Upper lobe of left lung (tissue), 6 donors: Measurements from ENCODE around the gene CDH13. TPM values are rescaled to one million over a fixed set of nuclear protein-coding genes. Genes with fewer than 3 reads are reported as not detected.

Experiments used
- ATAC-seq, 2 donors: fragments of 200-7000 bp; cut with Tn5 transposase; one replicate each; pipeline ENCODE4 v1.9.1; 2022; ENCODE audit warnings: mild to moderate bottlenecking in 2 of 2, moderate library complexity in 2 of 2; ENCODE audit not compliant: low FRiP score in 2 of 2
- DNase-seq, 2 donors: peaks; one replicate each; pipeline ENCODE4 v3.0.0-alpha.2; 2019 to 2020
- H3K27ac ChIP-seq, 4 donors: fragments of 200-600 bp; sonication (generic); one replicate each; pipeline ENCODE4 v1.5.1; 2016 to 2019
- H3K27me3 ChIP-seq, 4 donors: fragments of 200-600 bp; sonication (generic); one replicate each; pipeline ENCODE4 v1.5.1; 2017 to 2019
- H3K36me3 ChIP-seq, 4 donors: fragments of 200-600 bp; sonication (generic); one replicate each; pipeline ENCODE4 v1.5.1; 2016 to 2019
- H3K4me1 ChIP-seq, 4 donors: fragments of 200-600 bp; sonication (generic); one replicate each; pipeline ENCODE4 v1.5.1; 2018 to 2019
- H3K4me3 ChIP-seq, 4 donors: fragments of 200-600 bp; sonication (generic); one replicate each; pipeline ENCODE4 v1.5.1; 2017 to 2019; ENCODE audit warnings: mild to moderate bottlenecking in 2 of 4, moderate library complexity in 1 of 4
- H3K9me3 ChIP-seq, 4 donors: fragments of 200-600 bp; sonication (generic); one replicate each; pipeline ENCODE4 v1.5.1; 2018 to 2019
- EP300 ChIP-seq, 4 donors: sonication (generic); formaldehyde crosslinking; IDR thresholded peaks; one replicate each; pipeline ENCODE4 v1.5.1; 2017; ENCODE audit warnings: antibody characterized with exemption in 4 of 4, control low read depth in 2 of 4
- POLR2A ChIP-seq, 4 donors: fragments of 450-650 bp; IDR thresholded peaks; one replicate each; pipeline ENCODE4 v1.5.1; 2016 to 2017; ENCODE audit warnings: antibody characterized with exemption in 4 of 4, mild to moderate bottlenecking in 2 of 4
- POLR2AphosphoS5 ChIP-seq, 2 donors: sonication (generic); formaldehyde crosslinking; IDR thresholded peaks; one replicate each; pipeline ENCODE4 v1.5.1; 2017; ENCODE audit warnings: antibody characterized with exemption in 2 of 2
- WGBS, 2 donors: methylation state at CpG; one replicate each; pipeline ENCODE4 v1.1.5; 2017 to 2018; 5-methylcytosine and 5-hydroxymethylcytosine counted together
- total RNA-seq, 6 donors: library from RNA; depleted of rRNA in 4 of 6; stranded (reverse); fragments of >200 nt in 4 of 6; gene quantifications; one replicate each; pipeline versions ENCODE4 v1.1.0 to v1.2.1, GENCODE V29; 2016 to 2021
- TF ChIP-seq, protein P1 (sequence below), 6 experiments: fragments of 450-650 bp in 4 of 6; fragments of 200-600 bp in 2 of 6; sonication (generic) in 2 of 6; IDR thresholded peaks; one replicate each; pipeline ENCODE4 v1.5.1; 2016 to 2019; ENCODE audit warnings: antibody characterized with exemption in 6 of 6
- donor health status: DM: no; HTN: no; CAD: no; lungs with moderate emphysema.
- donor health status: DM: no; HTN: yes; CAD: no; lungs with severe emphysema.

Gene CDH13
- total RNA-seq, 6 donors from 2014 or later, result 11.3 to 39.8 (median 19.9) TPM

DNA sequence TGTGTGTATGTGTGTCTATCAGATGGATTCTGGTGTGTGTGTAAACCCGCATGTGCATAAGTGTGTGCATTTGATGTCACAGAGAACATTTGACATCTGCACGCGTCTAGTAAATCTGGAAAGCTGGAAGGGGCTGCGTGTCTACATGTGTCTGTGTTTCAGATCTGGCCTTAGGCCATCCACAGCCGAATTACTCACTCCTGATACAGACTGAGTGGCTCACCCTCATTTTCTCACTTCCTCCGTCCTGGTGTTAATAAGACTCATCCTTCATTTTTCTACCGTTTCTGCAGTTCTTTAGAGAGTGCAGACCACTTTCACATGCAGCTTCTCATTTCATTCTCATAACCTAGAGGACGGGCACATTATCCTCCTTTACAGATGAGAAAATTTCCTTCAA lies 491.6 kb downstream of the CDH13 start:
- Histone ChIP-seq H3K9me3 (no peaks in the 10 kb centered on the region), H3K4me3 (no peak overlapping the region), H3K4me1 (peaks cover 0 to 11% (median 0%) of the 10 kb centered on the region in 4 donors), H3K36me3 (no peaks in the 10 kb centered on the region), H3K27me3 (no peaks in the 10 kb centered on the region), H3K27ac (no peak overlapping the region)
- TF ChIP-seq POLR2AphosphoS5 (IDR thresholded peaks at IDR 0.05), result no peak
- TF ChIP-seq POLR2A (IDR thresholded peaks at IDR 0.05), result no peak
- TF ChIP-seq EP300 (IDR thresholded peaks at IDR 0.05), result no peak
- TF ChIP-seq, protein P1, sequence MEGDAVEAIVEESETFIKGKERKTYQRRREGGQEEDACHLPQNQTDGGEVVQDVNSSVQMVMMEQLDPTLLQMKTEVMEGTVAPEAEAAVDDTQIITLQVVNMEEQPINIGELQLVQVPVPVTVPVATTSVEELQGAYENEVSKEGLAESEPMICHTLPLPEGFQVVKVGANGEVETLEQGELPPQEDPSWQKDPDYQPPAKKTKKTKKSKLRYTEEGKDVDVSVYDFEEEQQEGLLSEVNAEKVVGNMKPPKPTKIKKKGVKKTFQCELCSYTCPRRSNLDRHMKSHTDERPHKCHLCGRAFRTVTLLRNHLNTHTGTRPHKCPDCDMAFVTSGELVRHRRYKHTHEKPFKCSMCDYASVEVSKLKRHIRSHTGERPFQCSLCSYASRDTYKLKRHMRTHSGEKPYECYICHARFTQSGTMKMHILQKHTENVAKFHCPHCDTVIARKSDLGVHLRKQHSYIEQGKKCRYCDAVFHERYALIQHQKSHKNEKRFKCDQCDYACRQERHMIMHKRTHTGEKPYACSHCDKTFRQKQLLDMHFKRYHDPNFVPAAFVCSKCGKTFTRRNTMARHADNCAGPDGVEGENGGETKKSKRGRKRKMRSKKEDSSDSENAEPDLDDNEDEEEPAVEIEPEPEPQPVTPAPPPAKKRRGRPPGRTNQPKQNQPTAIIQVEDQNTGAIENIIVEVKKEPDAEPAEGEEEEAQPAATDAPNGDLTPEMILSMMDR (IDR thresholded peaks at IDR 0.05), result no peak
- no peak for DNase-seq
- ATAC-seq, result no peak
- WGBS, 2 donors, result 73 to 80% methylated on average over 8 of the region's 8 CpGs

DNA sequence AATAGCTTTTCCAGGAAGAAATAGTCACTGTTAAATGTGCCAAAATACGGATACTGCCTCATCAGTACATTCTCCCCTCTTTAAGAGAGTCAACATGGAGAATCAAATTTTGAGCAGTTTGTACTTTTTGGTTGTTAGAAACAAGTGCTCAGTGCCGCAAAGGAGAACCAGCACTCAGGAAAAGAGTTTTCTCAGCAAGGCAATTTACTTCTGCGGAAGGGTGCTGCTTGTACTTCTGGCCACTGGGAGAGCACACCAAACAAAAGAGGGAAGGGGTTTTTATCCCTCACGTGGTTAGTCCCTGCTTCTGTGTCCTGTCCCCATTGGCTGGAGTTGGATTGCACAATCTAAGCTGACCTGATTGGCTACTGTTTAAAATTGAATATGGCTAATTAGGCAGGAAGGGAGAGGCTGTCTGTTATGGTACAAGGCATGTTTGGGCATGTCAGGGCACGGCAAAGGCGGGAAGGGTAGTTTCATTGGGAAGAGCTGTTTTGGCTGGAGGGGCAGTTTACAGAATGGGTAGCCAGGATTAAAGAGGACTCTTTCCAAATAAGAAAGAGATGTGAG lies 499.3 kb downstream of the CDH13 start:
- TF ChIP-seq EP300 (IDR thresholded peaks at IDR 0.05) (no peak), POLR2AphosphoS5 (IDR thresholded peaks at IDR 0.05) (no peak), POLR2A (IDR thresholded peaks at IDR 0.05) (no peak)
- TF ChIP-seq, protein P1 (IDR thresholded peaks at IDR 0.05), result no peak

DNA sequence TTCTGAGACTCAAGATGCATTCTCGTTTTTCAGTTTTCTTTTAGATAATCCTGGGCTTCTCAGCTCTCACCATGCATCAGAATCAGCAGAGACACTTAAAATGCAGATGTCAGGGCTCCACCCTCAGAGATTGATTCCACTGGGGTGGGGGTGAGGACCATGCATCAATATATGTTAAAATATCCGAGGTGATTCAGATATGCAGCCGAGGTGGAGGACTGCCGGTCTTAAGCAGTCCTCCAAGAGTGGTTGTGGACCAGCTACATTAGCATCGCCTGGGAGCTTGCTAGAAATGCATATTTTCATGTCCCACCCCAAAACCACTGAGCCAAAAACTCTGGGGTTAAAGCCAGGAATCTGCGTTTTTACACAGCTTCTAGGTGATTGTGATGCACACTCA lies 501.3 kb downstream of the CDH13 start:
- Histone ChIP-seq H3K4me1 (no peaks in the 10 kb centered on the region), H3K4me3 (no peak overlapping the region), H3K9me3 (peaks cover 0 to 19% (median 4%) of the 10 kb centered on the region in 4 donors), H3K27me3 (no peaks in the 10 kb centered on the region), H3K36me3 (no peaks in the 10 kb centered on the region), H3K27ac (no peak overlapping the region)
- TF ChIP-seq, protein P1 (IDR thresholded peaks at IDR 0.05), result no peak
- TF ChIP-seq EP300 (IDR thresholded peaks at IDR 0.05), result no peak
- no peak for TF ChIP-seq POLR2AphosphoS5 (IDR thresholded peaks at IDR 0.05)
- no peak for TF ChIP-seq POLR2A (IDR thresholded peaks at IDR 0.05)
- ATAC-seq, result no peak
- WGBS, 2 donors, result 86 to 88% methylated on average over 6 of the region's 6 CpGs
- DNase-seq, result no peak

More for the DNA sequence above, 499.3 kb downstream of the CDH13 start:
- no peak for ATAC-seq
- WGBS, 2 donors, result 81 to 97% methylated on average over 6 of the region's 6 CpGs
- H3K4me1 ChIP-seq, result no peaks in the 10 kb centered on the region
- H3K27me3 ChIP-seq, result no peaks in the 10 kb centered on the region
- H3K4me3 ChIP-seq, result no peak overlapping the region
- H3K9me3 ChIP-seq, result peaks cover 0 to 19% (median 4%) of the 10 kb centered on the region in 4 donors
- H3K27ac ChIP-seq, result no peak overlapping the region
- no peaks in the 10 kb centered on the region for H3K36me3 ChIP-seq
- no peak for DNase-seq

DNA sequence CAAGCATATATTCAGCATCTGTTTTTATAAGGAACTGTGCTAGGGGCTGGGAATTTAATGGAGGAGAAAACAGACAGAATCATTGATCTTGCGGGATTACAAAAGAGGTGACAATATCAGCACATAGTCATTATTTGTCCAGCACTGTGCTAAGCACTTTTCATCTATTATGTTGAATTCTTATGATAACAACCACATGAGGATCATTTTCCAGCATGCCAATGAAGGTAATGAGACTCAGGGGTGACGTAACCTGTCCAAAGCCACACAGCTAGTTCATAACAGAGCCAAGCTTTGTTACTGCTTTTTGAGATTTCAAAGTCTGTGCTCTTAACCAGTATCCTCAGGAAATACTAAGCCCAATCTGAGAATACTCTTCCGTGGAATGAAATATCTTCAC lies 503.3 kb downstream of the CDH13 start:
- TF ChIP-seq EP300 (IDR thresholded peaks at IDR 0.05), result no peak
- TF ChIP-seq POLR2A (IDR thresholded peaks at IDR 0.05), result no peak
- TF ChIP-seq POLR2AphosphoS5 (IDR thresholded peaks at IDR 0.05), result no peak
- TF ChIP-seq, protein P1 (IDR thresholded peaks at IDR 0.05), result no peak
- H3K4me1 ChIP-seq, result no peaks in the 10 kb centered on the region
- DNase-seq (no peak), ATAC-seq (no peak)
- H3K27me3 ChIP-seq, result no peaks in the 10 kb centered on the region
- H3K27ac ChIP-seq, result no peak overlapping the region
- H3K36me3 ChIP-seq, result no peaks in the 10 kb centered on the region
- peaks cover 0 to 18% (median 4%) of the 10 kb centered on the region in 4 donors for H3K9me3 ChIP-seq
- 64 to 72% methylated on average over 3 of the region's 3 CpGs for WGBS, 2 donors
- H3K4me3 ChIP-seq, result no peak overlapping the region

DNA sequence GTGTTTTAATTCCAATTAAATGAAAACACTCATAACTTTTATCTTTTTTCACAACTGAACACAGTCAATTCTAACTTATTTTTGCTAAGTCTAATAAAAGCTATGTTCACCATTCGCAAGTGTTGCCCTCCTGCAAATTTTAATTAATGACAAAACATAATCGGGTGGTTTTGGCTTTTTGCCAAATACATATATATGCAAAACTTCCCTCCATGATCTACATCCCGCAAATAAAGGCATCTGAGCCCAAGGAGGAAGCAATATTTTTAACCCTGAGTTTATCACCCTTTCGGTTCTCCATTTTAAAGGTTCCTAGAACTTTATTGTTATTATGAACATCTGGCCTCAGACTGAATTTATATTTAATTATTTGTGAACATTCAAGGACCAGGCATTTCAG lies 507.9 kb downstream of the CDH13 start:
- TF ChIP-seq POLR2A (IDR thresholded peaks at IDR 0.05) (no peak), EP300 (IDR thresholded peaks at IDR 0.05) (no peak), POLR2AphosphoS5 (IDR thresholded peaks at IDR 0.05) (no peak)
- TF ChIP-seq, protein P1 (IDR thresholded peaks at IDR 0.05), result no peak
- Histone ChIP-seq H3K4me1 (peaks cover 0 to 6% (median 1%) of the 10 kb centered on the region in 4 donors), H3K27ac (no peak overlapping the region), H3K27me3 (no peaks in the 10 kb centered on the region), H3K9me3 (no peaks in the 10 kb centered on the region), H3K4me3 (no peak overlapping the region), H3K36me3 (no peaks in the 10 kb centered on the region)
- ATAC-seq, result no peak
- DNase-seq, result no peak
- 61 to 62% methylated on average over 4 of the region's 4 CpGs for WGBS, 2 donors
